CD14-positive monocyte (primary cell): Measurements from ENCODE around the gene DUSP9. TPM values are rescaled to one million over a fixed set of nuclear protein-coding genes. Genes with fewer than 3 reads are reported as not detected.

ENCODE experiments used
- DNase-seq, 3 donors: peaks; one replicate each; pipeline ENCODE4 v3.0.0-alpha.2; 2011 to 2022
- H2AFZ ChIP-seq: 2 replicates; pipeline ENCODE4 v1.6.0; 2012; ENCODE audit warnings: mild to moderate bottlenecking, low read depth, low read length, inconsistent platforms; ENCODE audit not compliant: insufficient read depth, poor library complexity, severe bottlenecking
- H3K27ac ChIP-seq, 2 donors: 1 replicate in 1 of 2; 2 replicates in 1 of 2; pipeline ENCODE4 v1.5.1; 2012 to 2013; ENCODE audit warnings: low read length in 2 of 2, control low read depth in 1 of 2, inconsistent platforms in 1 of 2, low read depth in 1 of 2, mild to moderate bottlenecking in 1 of 2
- H3K27me3 ChIP-seq, 2 donors: one replicate each; pipeline versions ENCODE4 v1.6.0 to v1.6.1; 2011 to 2013; ENCODE audit warnings: low read length in 2 of 2; ENCODE audit not compliant: control insufficient read depth in 2 of 2, insufficient read depth in 2 of 2
- H3K36me3 ChIP-seq, 2 donors: replicated peaks in 1 of 2; 1 replicate in 1 of 2; 2 replicates in 1 of 2; pipeline versions ENCODE4 v1.5.1 to v1.6.1; 2012 to 2013; ENCODE audit warnings: low read length in 2 of 2, control low read depth in 1 of 2, inconsistent platforms in 1 of 2, mild to moderate bottlenecking in 1 of 2; ENCODE audit not compliant: insufficient read depth in 2 of 2, control insufficient read depth in 1 of 2
- H3K4me1 ChIP-seq, 2 donors: 1 replicate in 1 of 2; 2 replicates in 1 of 2; pipeline versions ENCODE4 v1.5.1 to v1.6.1; 2012 to 2013; ENCODE audit warnings: low read length in 2 of 2, control low read depth in 1 of 2, inconsistent platforms in 1 of 2, mild to moderate bottlenecking in 1 of 2, moderate library complexity in 1 of 2; ENCODE audit not compliant: insufficient read depth in 2 of 2, control insufficient read depth in 1 of 2
- H3K4me2 ChIP-seq: replicated peaks from 2 replicates; pipeline ENCODE3; 2012; ENCODE audit warnings: low read length, moderate library complexity, mild to moderate bottlenecking; ENCODE audit not compliant: poor library complexity, severe bottlenecking; ENCODE audit errors: extremely low read depth
- H3K4me3 ChIP-seq, 3 experiments: fragments of 200-600 bp in 1 of 3; sonication (generic) in 1 of 3; replicated peaks in 1 of 3; 1 replicate in 2 of 3; 2 replicates in 1 of 3; pipeline ENCODE4 v1.5.1; 2011 to 2013; ENCODE audit warnings: low read length in 3 of 3, mild to moderate bottlenecking in 3 of 3, control low read depth in 2 of 3, low read depth in 2 of 3, inconsistent platforms in 1 of 3, moderate library complexity in 1 of 3
- H3K79me2 ChIP-seq: 2 replicates; pipeline ENCODE4 v1.6.0; 2012; ENCODE audit warnings: mild to moderate bottlenecking, control low read depth, inconsistent platforms, low read length, moderate library complexity; ENCODE audit not compliant: insufficient read depth
- H3K9ac ChIP-seq: 2 replicates; pipeline ENCODE4 v1.6.0; 2017; ENCODE audit warnings: low read length, mild to moderate bottlenecking; ENCODE audit not compliant: insufficient read depth, poor library complexity, severe bottlenecking
- H3K9me3 ChIP-seq, 2 donors: replicated peaks in 1 of 2; 1 replicate in 1 of 2; 2 replicates in 1 of 2; pipeline versions ENCODE4 v1.5.1 to v1.6.1; 2012 to 2013; ENCODE audit warnings: low read length in 2 of 2, control low read depth in 1 of 2; ENCODE audit not compliant: control insufficient read depth in 1 of 2, insufficient read depth in 1 of 2
- H4K20me1 ChIP-seq: 2 replicates; pipeline ENCODE4 v1.6.0; 2012; ENCODE audit warnings: mild to moderate bottlenecking, low read length, control low read depth, moderate library complexity; ENCODE audit not compliant: insufficient read depth
- H3K27ac Mint-ChIP-seq, 7 donors: one replicate each; pipeline ENCODE4 v1.8.0; 2020; ENCODE audit warnings: mild to moderate bottlenecking in 7 of 7, mixed read lengths in 7 of 7, moderate library complexity in 6 of 7, inconsistent platforms in 2 of 7
- H3K27me3 Mint-ChIP-seq, 3 donors: one replicate each; pipeline ENCODE4 v1.8.0; 2021 to 2022; ENCODE audit warnings: low read depth in 3 of 3, mild to moderate bottlenecking in 3 of 3, mixed read lengths in 3 of 3, moderate library complexity in 3 of 3, inconsistent platforms in 1 of 3
- H3K36me3 Mint-ChIP-seq, 2 donors: one replicate each; pipeline ENCODE4 v1.8.0; 2020; ENCODE audit warnings: mixed read lengths in 2 of 2, inconsistent platforms in 1 of 2, mild to moderate bottlenecking in 1 of 2
- H3K4me1 Mint-ChIP-seq: one replicate; pipeline ENCODE4 v1.8.0; 2020; ENCODE audit warnings: mild to moderate bottlenecking, mixed read lengths
- H3K4me3 Mint-ChIP-seq, 2 donors: one replicate each; pipeline ENCODE4 v1.8.0; 2020; ENCODE audit warnings: mild to moderate bottlenecking in 2 of 2, mixed read lengths in 2 of 2, moderate library complexity in 1 of 2
- H3K9me3 Mint-ChIP-seq, 7 donors: one replicate each; pipeline ENCODE4 v1.8.0; 2020 to 2022; ENCODE audit warnings: mixed read lengths in 7 of 7, mild to moderate bottlenecking in 6 of 7, moderate library complexity in 6 of 7, inconsistent platforms in 2 of 7
- WGBS: methylation state at CpG from one replicate; pipeline ENCODE4 v1.1.5; 2013; ENCODE audit warnings: missing lambda C conversion rate; ENCODE audit not compliant: insufficient coverage; 5-methylcytosine and 5-hydroxymethylcytosine counted together
- intact Hi-C, 2 donors: fragments of 100-400 bp; cut with micrococcal nuclease; formaldehyde crosslinking; loops; one replicate each; pipeline versions ENCODE4 v1.15.0 to v1.15.1; 2023
- polyA plus RNA-seq, 3 donors: library from polyadenylated mRNA; depleted of rRNA in 1 of 3; unstranded in 2 of 3; stranded (reverse) in 1 of 3; fragments of 300-500 nt in 2 of 3; fragments of >200 nt in 1 of 3; fragmentation: Illumina TruSeq in 2 of 3; gene quantifications; 1 replicate in 2 of 3; 2 replicates in 1 of 3; pipeline ENCODE4 v1.2.3, GENCODE V29; 2012 to 2021
- TF ChIP-seq, protein P1 (sequence below): fragments of 200-600 bp; IDR thresholded peaks from one replicate; pipeline ENCODE4 v1.8.0; 2022; ENCODE audit warnings: antibody characterized with exemption, mild to moderate bottlenecking

DUSP9 gene
- polyA plus RNA-seq, 3 donors: not detected

DNA sequence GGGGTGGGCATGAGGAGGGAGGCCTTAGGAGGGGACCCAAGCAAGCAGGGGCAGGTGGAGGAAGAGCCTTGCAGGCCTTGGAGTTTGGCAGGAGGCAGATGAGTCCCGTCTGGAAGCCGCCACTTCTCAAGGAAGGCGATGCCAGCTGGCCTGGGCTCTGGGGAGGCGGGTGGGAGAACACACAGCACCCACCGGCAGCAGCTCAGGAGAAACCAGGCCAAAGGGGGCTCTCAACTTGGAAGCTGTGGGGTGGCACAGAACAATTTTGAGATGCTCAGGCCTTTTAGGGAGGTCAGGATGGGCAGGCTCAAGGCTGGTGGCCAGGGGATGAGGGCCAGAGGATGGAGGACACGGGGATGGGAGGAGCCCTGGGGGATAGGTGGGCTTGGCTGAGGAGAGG is 11.6 kb upstream of the DUSP9 start:
- H3K36me3 Mint-ChIP-seq: no peaks in the 10 kb centered on the region
- Histone ChIP-seq H3K79me2 (no peaks in the 10 kb centered on the region), H3K9ac (no peak overlapping the region), H3K4me3 (no peak overlapping the region), H3K36me3 (no peaks in the 10 kb centered on the region), H3K9me3 (peaks cover 0 to 14% of the 10 kb centered on the region in 2 donors), H3K27me3 (no peaks in the 10 kb centered on the region), H3K27ac (no peak overlapping the region), H4K20me1 (no peaks in the 10 kb centered on the region), H3K4me1 (no peaks in the 10 kb centered on the region), H3K4me2 (no peak overlapping the region), H2AFZ (no peak overlapping the region)
- H3K9me3 Mint-ChIP-seq: peaks cover 0 to 17% (median 8%) of the 10 kb centered on the region in 7 donors
- no peak overlapping the region for H3K27ac Mint-ChIP-seq
- H3K27me3 Mint-ChIP-seq: peaks cover 5 to 17% (median 12%) of the 10 kb centered on the region in 3 donors
- H3K4me1 Mint-ChIP-seq: no peaks in the 10 kb centered on the region
- intact Hi-C loops: no loop called here
- TF ChIP-seq, protein P1, sequence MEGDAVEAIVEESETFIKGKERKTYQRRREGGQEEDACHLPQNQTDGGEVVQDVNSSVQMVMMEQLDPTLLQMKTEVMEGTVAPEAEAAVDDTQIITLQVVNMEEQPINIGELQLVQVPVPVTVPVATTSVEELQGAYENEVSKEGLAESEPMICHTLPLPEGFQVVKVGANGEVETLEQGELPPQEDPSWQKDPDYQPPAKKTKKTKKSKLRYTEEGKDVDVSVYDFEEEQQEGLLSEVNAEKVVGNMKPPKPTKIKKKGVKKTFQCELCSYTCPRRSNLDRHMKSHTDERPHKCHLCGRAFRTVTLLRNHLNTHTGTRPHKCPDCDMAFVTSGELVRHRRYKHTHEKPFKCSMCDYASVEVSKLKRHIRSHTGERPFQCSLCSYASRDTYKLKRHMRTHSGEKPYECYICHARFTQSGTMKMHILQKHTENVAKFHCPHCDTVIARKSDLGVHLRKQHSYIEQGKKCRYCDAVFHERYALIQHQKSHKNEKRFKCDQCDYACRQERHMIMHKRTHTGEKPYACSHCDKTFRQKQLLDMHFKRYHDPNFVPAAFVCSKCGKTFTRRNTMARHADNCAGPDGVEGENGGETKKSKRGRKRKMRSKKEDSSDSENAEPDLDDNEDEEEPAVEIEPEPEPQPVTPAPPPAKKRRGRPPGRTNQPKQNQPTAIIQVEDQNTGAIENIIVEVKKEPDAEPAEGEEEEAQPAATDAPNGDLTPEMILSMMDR: no peak
- WGBS: 100% methylated on average over 2 of the region's 6 CpGs
- no peak for DNase-seq
- no peak overlapping the region for H3K4me3 Mint-ChIP-seq

DNA sequence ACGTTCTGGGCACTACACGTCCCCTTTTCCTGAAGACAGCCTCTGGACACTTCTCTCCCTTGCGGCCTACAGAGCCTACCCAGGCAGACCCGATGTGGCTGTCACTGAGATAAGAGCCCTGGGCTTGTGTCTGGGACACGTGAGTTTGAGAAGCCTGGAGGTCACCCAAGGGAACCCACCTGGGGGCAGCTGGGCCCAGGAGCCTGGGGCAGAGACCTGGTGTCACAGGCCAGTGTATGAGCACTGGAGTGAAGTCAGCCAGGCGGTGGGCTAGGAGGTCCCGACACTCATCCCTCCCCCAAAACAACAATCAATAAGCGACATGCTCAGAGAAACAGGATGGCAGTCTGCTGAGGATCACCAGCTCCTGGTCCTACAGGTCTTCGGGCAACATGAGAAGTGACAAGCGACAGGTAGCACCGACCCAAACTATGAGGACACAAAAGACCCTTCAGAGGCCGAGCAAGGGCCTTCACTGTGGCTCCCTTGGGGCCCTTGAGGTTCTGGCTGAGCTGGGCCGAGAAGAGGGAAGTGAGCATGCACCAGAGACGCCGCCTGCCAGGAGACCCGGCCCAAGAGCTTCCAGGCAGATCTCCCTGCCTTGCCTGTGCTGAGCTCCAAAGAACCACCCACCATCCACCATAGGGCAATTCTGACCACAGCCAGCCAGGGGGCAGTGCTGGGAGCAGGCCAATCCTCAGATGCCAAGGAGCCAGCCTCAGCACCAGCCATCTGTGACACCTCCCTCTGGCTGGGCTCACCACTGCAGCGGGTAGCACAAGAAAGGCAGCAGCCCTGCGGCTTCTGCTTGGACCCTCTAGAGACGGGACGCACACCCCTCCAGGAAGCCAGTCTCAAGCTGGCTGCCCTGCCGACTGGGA is 11.0 kb upstream of the DUSP9 start:
- no peaks in the 10 kb centered on the region for H4K20me1 ChIP-seq
- H3K4me2 ChIP-seq: no peak overlapping the region
- H3K9me3 ChIP-seq: peaks cover 0 to 9% of the 10 kb centered on the region in 2 donors
- no peaks in the 10 kb centered on the region for H3K79me2 ChIP-seq
- no peak overlapping the region for H3K27ac ChIP-seq
- H3K4me1 Mint-ChIP-seq: no peaks in the 10 kb centered on the region
- no peak for DNase-seq
- intact Hi-C loops: no loop called here
- H3K4me3 ChIP-seq: no peak overlapping the region
- TF ChIP-seq, protein P1: peak; percentile 20
- no peaks in the 10 kb centered on the region for H3K36me3 Mint-ChIP-seq
- no peaks in the 10 kb centered on the region for H3K36me3 ChIP-seq
- peaks cover 0 to 3% of the 10 kb centered on the region in 2 donors for H3K27me3 ChIP-seq
- H3K27ac Mint-ChIP-seq: no peak overlapping the region
- H3K4me3 Mint-ChIP-seq: no peak overlapping the region
- peaks cover 6 to 22% (median 18%) of the 10 kb centered on the region in 3 donors for H3K27me3 Mint-ChIP-seq
- H3K9ac ChIP-seq: no peak overlapping the region
- H2AFZ ChIP-seq: no peak overlapping the region
- H3K9me3 Mint-ChIP-seq: peaks cover 0 to 15% (median 7%) of the 10 kb centered on the region in 7 donors
- 60% methylated on average over 2 of the region's 21 CpGs for WGBS
- no peaks in the 10 kb centered on the region for H3K4me1 ChIP-seq
